ENCODE data around the gene TNS4.
A peak's percentile ranks its signal among the peaks of the same experiment; 100 is the strongest.

Gene TNS4

GRCh38 chr17:40490982-40491381, 10.4 kb downstream of the TNS4 start:
- DNase-seq, result no peak

- peak; percentile 35 for DNase-seq
Observed at GRCh38 chr17:40490289-40490853, 11.1 kb downstream of the TNS4 start.

- no peak for DNase-seq
Observed at GRCh38 chr17:40487371-40488020, 13.9 kb downstream of the TNS4 start.

GRCh38 chr17:40486522-40487370, 14.7 kb downstream of the TNS4 start:
- DNase-seq, result no peak

- peak; percentile 61 for DNase-seq
Observed at GRCh38 chr17:40485851-40486521, 15.4 kb downstream of the TNS4 start.

- DNase-seq, result no peak
Observed at GRCh38 chr17:40484973-40485530, 16.4 kb downstream of the TNS4 start.

GRCh38 chr17:40484285-40484972, 17.0 kb downstream of the TNS4 start:
- DNase-seq, result no peak

GRCh38 chr17:40483679-40484078, 17.7 kb downstream of the TNS4 start:
- no peak for DNase-seq

- no peak for DNase-seq
Observed at GRCh38 chr17:40482722-40483121, 18.7 kb downstream of the TNS4 start.

GRCh38 chr17:40481106-40481505, 20.3 kb downstream of the TNS4 start:
- DNase-seq, result no peak

- DNase-seq, result peak; percentile 95
Observed at GRCh38 chr17:40480501-40481003, 20.9 kb downstream of the TNS4 start.

- DNase-seq, result no peak
Observed at GRCh38 chr17:40479754-40480480, 21.5 kb downstream of the TNS4 start.

GRCh38 chr17:40478486-40478885, 22.9 kb downstream of the TNS4 start:
- DNase-seq, result no peak

GRCh38 chr17:40477796-40478195, 23.6 kb downstream of the TNS4 start:
- DNase-seq, result no peak

GRCh38 chr17:40475234-40475908, 26.1 kb downstream of the TNS4 start:
- no peak for DNase-seq

- DNase-seq, result no peak
Observed at GRCh38 chr17:40474419-40475002, 26.9 kb downstream of the TNS4 start.

GRCh38 chr17:40473573-40474365, 27.7 kb downstream of the TNS4 start:
- no peak for DNase-seq

- DNase-seq, result no peak
Observed at GRCh38 chr17:40472733-40473452, 28.5 kb downstream of the TNS4 start.

Measured in stimulated activated CD4-positive, alpha-beta T cell treated with anti-CD3 and anti-CD28 coated beads, Interleukin-1b, Interleukin-23, amount 100 ng/mL, for 48 hours (primary cell).